ENCODE data around the gene RPL13.

GRCh38 chr16:89613954-89614459 is 53.5 kb downstream of the RPL13 start:
- TF ChIP-seq EZH2 (IDR thresholded peaks at IDR 0.05) (no peak), CTCF (IDR thresholded peaks at IDR 0.05) (no peak), EZH2phosphoT487 (IDR thresholded peaks at IDR 0.05) (no peak)

Data from neural progenitor cell (in vitro differentiated cells).